ENCODE measurements around the gene OR6C68.

GRCh38 chr12:55467836-55468235 lies 24.3 kb upstream of the OR6C68 start:
- TF ChIP-seq CTCF (IDR thresholded peaks at IDR 0.05) = no peak
- no peak for TF ChIP-seq POLR2A (IDR thresholded peaks at IDR 0.05)
